Keratinocyte (primary cell): ENCODE data around the gene INO80E. TPM values are rescaled to one million over a fixed set of nuclear protein-coding genes. Genes with fewer than 3 reads are reported as not detected.

Source experiments
- DNase-seq: peaks from one replicate; pipeline ENCODE4 v3.0.0-alpha.2; 2011; ENCODE audit warnings: low read depth, missing footprints, low spot score
- FAIRE-seq: peaks from 2 replicates; lab custom pipeline; 2011; peaks lifted over from hg19 to GRCh38; lab: Jason Lieb, UNC
- H2AFZ ChIP-seq: 2 replicates; pipeline ENCODE4 v1.6.0; 2012; ENCODE audit warnings: low read length, control low read depth, inconsistent platforms; ENCODE audit not compliant: control insufficient read depth
- H3K27ac ChIP-seq: 2 replicates; pipeline ENCODE4 v1.5.1; 2011; ENCODE audit warnings: low read length; ENCODE audit not compliant: control insufficient read depth, insufficient read depth
- H3K27me3 ChIP-seq: 3 replicates; pipeline ENCODE4 v1.6.0; 2011; ENCODE audit warnings: low read length; ENCODE audit not compliant: control insufficient read depth, insufficient read depth; ENCODE audit errors: extremely low read depth
- H3K36me3 ChIP-seq, 2 experiments: 2 replicates in 1 of 2; 3 replicates in 1 of 2; pipeline ENCODE4 v1.5.1; 2011; ENCODE audit warnings: low read length in 2 of 2, mild to moderate bottlenecking in 1 of 2; ENCODE audit not compliant: control insufficient read depth in 2 of 2, insufficient read depth in 2 of 2; ENCODE audit errors: extremely low read depth in 1 of 2
- H3K4me1 ChIP-seq: 3 replicates; pipeline ENCODE4 v1.5.1; 2011; ENCODE audit warnings: low read length; ENCODE audit not compliant: control insufficient read depth, insufficient read depth; ENCODE audit errors: extremely low read depth
- H3K4me2 ChIP-seq: 3 replicates; pipeline ENCODE4 v1.6.0; 2011; ENCODE audit warnings: low read depth, low read length; ENCODE audit not compliant: control insufficient read depth, insufficient read depth; ENCODE audit errors: extremely low read depth
- H3K4me3 ChIP-seq, 3 experiments: fragments of 200-600 bp in 1 of 3; sonication (generic) in 1 of 3; 2 replicates in 2 of 3; 3 replicates in 1 of 3; pipeline ENCODE4 v1.5.1; 2011 to 2016; ENCODE audit warnings: low read length in 3 of 3, mild to moderate bottlenecking in 3 of 3, control low read depth in 2 of 3, inconsistent platforms in 1 of 3, low read depth in 1 of 3, mixed read lengths in 1 of 3, mixed run types in 1 of 3, moderate library complexity in 1 of 3; ENCODE audit not compliant: control insufficient read depth in 2 of 3, insufficient read depth in 2 of 3; ENCODE audit errors: extremely low read depth in 1 of 3
- H3K79me2 ChIP-seq: 2 replicates; pipeline ENCODE4 v1.6.0; 2012; ENCODE audit warnings: low read length; ENCODE audit not compliant: control insufficient read depth, insufficient read depth
- H3K9ac ChIP-seq: 3 replicates; pipeline ENCODE4 v1.6.0; 2011; ENCODE audit warnings: low read length; ENCODE audit not compliant: control insufficient read depth, insufficient read depth; ENCODE audit errors: extremely low read depth
- H3K9me1 ChIP-seq: 3 replicates; pipeline ENCODE4 v1.6.0; 2011; ENCODE audit warnings: low read length; ENCODE audit not compliant: control insufficient read depth, insufficient read depth; ENCODE audit errors: extremely low read depth
- H3K9me3 ChIP-seq: 2 replicates; pipeline ENCODE4 v1.5.1; 2012; ENCODE audit warnings: low read depth, low read length; ENCODE audit not compliant: control insufficient read depth
- H4K20me1 ChIP-seq: 3 replicates; pipeline ENCODE4 v1.6.0; 2011; ENCODE audit warnings: low read length; ENCODE audit not compliant: control insufficient read depth, insufficient read depth; ENCODE audit errors: extremely low read depth
- CTCF ChIP-seq, 3 experiments: IDR thresholded peaks in 1 of 3; conservative IDR thresholded peaks in 1 of 3; optimal IDR thresholded peaks in 1 of 3; 2 replicates in 2 of 3; 3 replicates in 1 of 3; pipeline versions ENCODE3 to v1.5.1; 2011; ENCODE audit warnings: low read length in 3 of 3, mild to moderate bottlenecking in 3 of 3, moderate library complexity in 2 of 3, control low read depth in 1 of 3, inconsistent platforms in 1 of 3; ENCODE audit not compliant: insufficient read depth in 2 of 3; ENCODE audit errors: extremely low read depth in 1 of 3
- EZH2 ChIP-seq: IDR thresholded peaks from one replicate; pipeline ENCODE4 v1.6.1; 2012; ENCODE audit warnings: inconsistent platforms, mild to moderate bottlenecking, low read length, moderate library complexity
- dilution Hi-C: fragments of 300-500 bp; cut with MboI; formaldehyde crosslinking; loops from one replicate; pipeline ENCODE4 v1.7.0; 2020; ENCODE audit warnings: low sequenced_read_pairs; ENCODE audit not compliant: extremely low pct_ligation_motif_present
- polyA plus RNA-seq, 5 experiments: library from polyadenylated mRNA; depleted of rRNA in 3 of 5; stranded (reverse) in 3 of 5; stranded (forward) in 1 of 5; unstranded in 1 of 5; fragments of >200 nt; gene quantifications; 1 replicate in 1 of 5; 2 replicates in 3 of 5; 3 replicates in 1 of 5; pipeline versions ENCODE4 v1.2.1 to v1.2.3, GENCODE V29; 2011 to 2012; ENCODE audit warnings: missing spikeins in 2 of 5, low read depth in 1 of 5, low replicate concordance in 1 of 5

The INO80E gene
- polyA plus RNA-seq, 1 donor (not counting 4 experiments of a cell fraction or from before 2014, with no cell fraction given), result 26.7 TPM

GRCh38 chr16:30053376-30054015 lies 57.5 kb downstream of the INO80E start:
- H3K9me1 ChIP-seq, result no peaks in the 10 kb centered on the region
- no peaks in the 10 kb centered on the region for H3K27me3 ChIP-seq
- dilution Hi-C loops, result no loop called here
- H4K20me1 ChIP-seq, result no peaks in the 10 kb centered on the region
- peak overlapping the region; percentile 99 for H3K4me2 ChIP-seq
- no peak for TF ChIP-seq CTCF (optimal IDR thresholded peaks at IDR 0.05 in 1 of 3, IDR thresholded peaks at IDR 0.05 in 1 of 3, conservative IDR thresholded peaks at IDR 0.05 in 1 of 3; ENCODE audit: extremely low read depth in 1 of 3, insufficient read depth in 2 of 3, low read length in 3 of 3)
- no peak for TF ChIP-seq EZH2
- DNase-seq (no peak), FAIRE-seq (no peak)
- H3K4me1 ChIP-seq, result peaks cover 30% of the 10 kb centered on the region
- peaks cover 0 to 4% of the 10 kb centered on the region in 2 experiments for H3K36me3 ChIP-seq
- peak overlapping the region; percentile 72 to 92 (median 81) for H3K4me3 ChIP-seq
- H2AFZ ChIP-seq, result peak overlapping the region; percentile 69
- peaks cover 2% of the 10 kb centered on the region for H3K79me2 ChIP-seq
- H3K27ac ChIP-seq, result peak overlapping the region; percentile 69
- no peaks in the 10 kb centered on the region for H3K9me3 ChIP-seq
- H3K9ac ChIP-seq, result peak overlapping the region; percentile 67

GRCh38 chr16:30054451-30054850 lies 58.4 kb downstream of the INO80E start:
- no peak overlapping the region for H3K27ac ChIP-seq
- H3K4me1 ChIP-seq, result peaks cover 30% of the 10 kb centered on the region
- TF ChIP-seq EZH2 (no peak), CTCF (optimal IDR thresholded peaks at IDR 0.05 in 1 of 3, IDR thresholded peaks at IDR 0.05 in 1 of 3, conservative IDR thresholded peaks at IDR 0.05 in 1 of 3; ENCODE audit: extremely low read depth in 1 of 3, insufficient read depth in 2 of 3, low read length in 3 of 3) (no peak)
- DNase-seq (no peak), FAIRE-seq (no peak)
- no peaks in the 10 kb centered on the region for H3K9me1 ChIP-seq
- no peaks in the 10 kb centered on the region for H4K20me1 ChIP-seq
- dilution Hi-C loops, result no loop called here
- no peak overlapping the region for H2AFZ ChIP-seq
- no peak overlapping the region for H3K4me3 ChIP-seq
- H3K79me2 ChIP-seq, result peaks cover 2% of the 10 kb centered on the region
- no peaks in the 10 kb centered on the region for H3K9me3 ChIP-seq
- no peak overlapping the region for H3K9ac ChIP-seq
- no peaks in the 10 kb centered on the region for H3K27me3 ChIP-seq
- peaks cover 0 to 4% of the 10 kb centered on the region in 2 experiments for H3K36me3 ChIP-seq
- peak overlapping the region; percentile 9 for H3K4me2 ChIP-seq
